GM18519 (cell line): ENCODE results near the gene ZMYND11.

Source experiments
- ATAC-seq: cut with Tn5 transposase; IDR thresholded peaks from one replicate; pipeline ENCODE4 v1.9.1; 2021; ENCODE audit warnings: mild to moderate bottlenecking, moderate library complexity; ENCODE audit not compliant: unreplicated experiment, low FRiP score

ZMYND11 gene

DNA sequence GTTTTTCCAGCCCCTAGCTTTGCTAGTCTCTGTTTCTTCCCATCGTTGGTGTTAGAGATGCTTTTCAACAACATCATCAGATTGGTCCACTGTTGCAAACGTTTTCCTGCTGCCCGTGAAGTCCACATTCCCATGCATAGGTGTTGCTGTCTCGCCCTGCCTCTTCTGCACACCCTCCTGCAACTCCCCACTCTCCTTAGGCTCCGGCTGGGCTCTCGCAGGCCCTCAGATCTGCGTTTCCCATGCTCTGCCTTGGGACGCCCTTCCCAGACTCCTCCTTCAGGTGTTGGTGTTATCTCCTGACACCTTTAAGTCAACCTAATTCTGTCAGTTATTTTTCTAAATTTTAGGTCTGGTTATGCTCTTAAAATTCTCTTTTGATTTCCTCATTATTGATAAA, 55.0 kb downstream of the ZMYND11 start:
- ATAC-seq: no peak

DNA sequence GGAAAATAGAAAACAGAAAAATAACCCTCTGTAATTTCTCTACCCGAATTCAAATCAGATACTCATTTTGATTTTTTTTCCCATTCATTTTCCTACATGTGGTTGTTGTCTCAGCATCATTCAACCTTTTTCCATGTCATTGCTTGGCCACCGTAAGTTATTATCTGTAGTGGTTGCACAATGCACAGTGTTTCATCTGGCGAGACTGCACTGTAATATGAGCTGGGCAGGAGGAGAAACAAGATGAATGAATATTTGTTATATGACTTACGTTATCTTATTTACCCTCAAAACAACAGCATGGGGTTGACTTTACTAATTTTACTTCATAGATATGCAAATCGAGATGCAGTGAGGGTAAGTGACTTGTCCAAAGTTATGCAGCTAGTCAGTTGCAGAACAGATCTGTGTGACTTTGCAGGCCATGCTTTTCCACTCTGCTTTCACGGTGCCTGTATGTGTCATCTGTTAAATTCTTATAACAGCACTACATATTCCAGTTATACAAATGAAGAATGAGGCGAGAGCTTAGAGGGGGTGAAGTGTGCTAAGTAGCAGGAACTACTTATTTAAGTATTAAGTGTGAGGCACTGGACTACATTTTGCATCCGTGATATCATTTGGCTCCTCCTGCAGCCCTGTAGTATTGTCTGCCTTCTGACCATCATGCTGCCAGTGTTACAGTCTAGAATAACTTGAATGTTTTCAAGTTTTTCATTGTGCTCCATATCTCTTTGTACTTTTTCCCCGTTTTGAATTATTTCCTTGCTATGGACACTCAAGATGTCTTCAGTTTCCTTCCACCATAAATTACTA, 56.7 kb downstream of the ZMYND11 start:
- ATAC-seq: no peak

- ATAC-seq: no peak
Observed at GRCh38 chr10:194281-194680, 59.0 kb downstream of the ZMYND11 start.

DNA sequence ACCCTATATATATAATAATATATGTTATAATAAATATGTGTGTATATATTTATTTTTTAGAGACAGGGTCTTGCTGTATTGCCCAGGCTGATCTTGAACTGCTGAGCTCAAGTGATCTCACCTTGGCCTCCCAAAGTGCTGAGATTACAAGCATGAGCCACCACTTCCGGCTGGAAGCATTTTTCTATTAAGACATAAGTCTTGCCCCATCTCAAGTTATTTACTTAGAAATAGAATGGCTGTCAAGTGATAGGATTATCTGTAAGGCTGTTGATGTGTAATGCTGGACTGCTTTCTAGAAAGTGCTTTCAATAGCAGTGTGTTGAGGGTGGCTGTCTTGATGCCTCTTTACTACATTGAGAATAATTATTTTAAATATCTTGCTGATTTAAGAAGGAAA, 65.2 kb downstream of the ZMYND11 start:
- no peak for ATAC-seq

- no peak for ATAC-seq
Observed at GRCh38 chr10:201328-201771, 66.1 kb downstream of the ZMYND11 start.

DNA sequence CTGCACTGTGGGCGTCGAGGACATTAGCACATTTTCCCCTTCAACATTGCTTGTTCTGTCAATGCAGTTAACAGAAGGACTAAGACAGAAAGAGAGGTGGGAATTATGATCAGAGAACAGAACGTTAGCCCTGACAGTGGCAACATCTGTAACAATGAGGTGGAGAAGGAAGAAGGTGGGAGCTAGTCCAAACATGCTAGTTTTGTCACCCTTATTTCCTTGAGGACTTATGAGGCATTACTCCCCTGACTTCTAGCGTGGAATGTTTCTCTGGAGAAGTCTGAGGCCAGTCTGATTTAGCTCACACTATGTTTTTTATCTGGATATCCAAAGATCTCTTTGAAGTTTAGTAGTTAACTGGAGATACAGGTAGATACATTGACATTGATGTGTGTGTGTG, 73.4 kb downstream of the ZMYND11 start:
- no peak for ATAC-seq

DNA sequence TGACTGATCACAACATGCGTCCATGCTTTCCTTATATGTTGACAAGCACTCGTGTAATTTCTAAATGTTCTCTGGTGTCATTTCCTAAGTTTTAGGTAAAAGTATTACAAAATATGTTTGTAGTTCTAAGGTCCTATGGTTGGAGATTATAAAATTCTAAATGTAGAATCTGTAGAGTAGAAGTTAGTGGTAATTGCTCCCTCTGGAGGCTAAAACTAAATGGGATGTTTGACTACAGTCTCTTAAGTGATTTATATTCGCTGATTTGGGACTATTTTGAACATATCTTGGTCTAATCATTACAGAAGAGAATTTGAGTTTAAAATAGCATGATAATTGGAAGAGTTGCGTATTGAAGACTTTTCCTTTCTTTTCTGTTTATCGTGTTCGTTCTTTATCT, 74.1 kb downstream of the ZMYND11 start:
- ATAC-seq: no peak

DNA sequence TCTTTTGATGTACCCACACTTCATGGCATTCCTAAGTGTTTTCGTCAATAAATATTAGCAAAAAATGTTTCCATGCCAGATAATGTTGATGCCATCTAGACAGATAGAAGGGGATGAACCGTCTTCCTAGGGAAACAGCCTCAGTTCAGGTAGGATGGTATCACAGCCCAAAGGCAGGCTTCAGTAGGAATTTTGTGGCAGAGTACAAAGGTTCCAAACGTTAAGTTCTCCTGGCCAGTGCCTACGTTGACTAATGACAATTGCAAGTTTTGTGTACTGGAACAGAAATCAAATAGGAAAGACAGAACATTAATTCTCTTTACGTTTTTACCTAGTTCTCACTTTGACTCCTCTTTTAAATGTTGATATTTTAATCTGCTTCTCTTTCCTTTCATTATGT, 75.0 kb downstream of the ZMYND11 start:
- no peak for ATAC-seq

DNA sequence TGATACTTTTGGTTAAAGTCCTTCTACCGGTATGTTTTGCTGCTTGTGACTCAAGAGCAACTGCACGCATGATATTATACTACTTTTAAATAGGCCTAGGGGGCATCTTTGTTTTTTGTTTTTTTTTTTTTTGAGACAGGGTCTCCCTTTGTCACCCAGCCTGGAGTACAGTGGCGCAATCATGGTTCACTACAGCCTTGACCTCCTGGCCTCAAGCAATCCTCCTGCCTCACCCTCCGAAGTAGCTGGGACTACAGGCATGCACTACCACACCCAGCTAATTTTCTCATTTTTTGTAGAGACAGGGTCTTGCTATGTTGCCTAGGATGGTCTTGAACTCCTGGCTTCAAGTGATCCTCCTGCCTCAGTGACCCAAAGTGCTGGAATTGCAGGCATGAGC, 80.2 kb downstream of the ZMYND11 start:
- no peak for ATAC-seq

GRCh38 chr10:218798-219197, 83.5 kb downstream of the ZMYND11 start:
- ATAC-seq: no peak

GRCh38 chr10:219731-220472, 84.6 kb downstream of the ZMYND11 start:
- no peak for ATAC-seq

DNA sequence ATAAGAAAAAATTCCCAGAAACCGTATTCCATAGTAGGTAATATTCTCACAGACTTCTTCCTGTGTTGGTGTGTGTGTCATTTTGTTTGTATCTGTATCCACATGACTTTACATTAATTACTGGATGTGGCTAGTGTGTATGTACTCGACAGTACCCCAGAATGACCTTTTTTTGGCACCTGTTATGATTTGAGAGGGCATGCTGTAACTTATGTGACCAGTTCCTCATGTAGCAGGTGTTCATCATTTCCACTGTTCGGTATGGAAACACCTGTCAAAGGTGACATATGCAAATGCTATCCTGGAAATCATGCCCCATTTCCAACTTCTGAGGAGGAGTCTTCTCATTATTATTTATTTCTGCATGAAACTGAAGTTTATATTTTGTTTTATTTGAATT, 89.3 kb downstream of the ZMYND11 start:
- no peak for ATAC-seq

DNA sequence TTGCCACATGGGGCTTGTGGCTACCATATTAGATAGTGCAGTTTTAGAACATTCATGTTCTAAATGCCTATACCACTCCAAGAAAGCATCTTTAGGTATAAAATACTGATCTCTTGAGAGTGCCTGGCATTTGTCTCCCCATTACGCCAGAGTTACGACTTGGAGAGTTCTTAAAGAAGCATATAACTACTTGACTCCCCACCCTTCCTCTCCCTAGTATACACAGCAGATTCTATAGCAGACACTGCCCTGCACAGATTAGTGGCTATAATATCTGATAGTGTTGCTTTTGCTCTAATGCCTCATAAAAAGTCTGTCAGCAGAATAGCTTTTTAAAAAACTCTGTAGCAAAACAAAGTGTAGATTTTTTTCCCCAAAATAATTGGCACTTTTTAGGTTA, 90.8 kb downstream of the ZMYND11 start:
- no peak for ATAC-seq

GRCh38 chr10:227014-227413, 91.8 kb downstream of the ZMYND11 start:
- no peak for ATAC-seq

DNA sequence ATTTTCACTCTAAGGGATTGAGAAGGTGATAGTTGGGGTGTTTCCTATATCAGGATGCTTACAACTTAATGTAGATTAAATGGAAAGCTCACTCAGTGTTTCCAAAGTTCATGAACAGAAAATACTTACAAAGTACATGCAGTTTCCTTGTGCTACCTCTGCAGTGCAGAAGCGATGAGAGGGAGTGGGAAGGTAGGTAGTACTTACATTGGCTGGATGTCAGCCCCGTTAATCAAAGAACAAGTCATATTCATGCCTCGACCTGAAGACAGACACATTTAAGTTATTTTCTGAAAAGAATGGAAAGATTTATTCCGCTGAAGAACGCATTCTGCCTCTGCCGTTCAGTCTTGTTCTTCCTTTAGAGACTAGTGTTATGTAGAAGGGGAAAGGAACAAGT, 93.1 kb downstream of the ZMYND11 start:
- no peak for ATAC-seq

DNA sequence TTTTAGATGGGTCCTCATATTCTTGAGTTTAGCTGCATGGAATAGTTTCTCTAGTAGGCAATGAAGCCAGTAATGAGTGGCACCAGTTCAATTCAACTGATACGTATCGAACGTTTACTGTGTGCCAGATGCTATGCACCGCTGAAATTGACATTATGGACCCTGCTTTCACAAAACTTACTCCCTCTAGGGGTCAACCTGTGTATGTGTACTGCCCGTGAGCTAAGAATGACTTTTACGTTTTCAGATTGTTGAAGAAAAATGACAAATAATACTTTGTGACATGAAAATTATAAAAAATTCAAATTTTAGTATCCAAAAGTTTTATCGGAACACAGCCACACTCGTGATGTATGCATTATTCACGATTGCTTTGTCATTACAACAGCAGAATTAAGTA, 95.5 kb downstream of the ZMYND11 start:
- ATAC-seq: no peak

- ATAC-seq: no peak
Observed at GRCh38 chr10:232061-232460, 96.8 kb downstream of the ZMYND11 start.

- ATAC-seq: no peak
Observed at GRCh38 chr10:232878-233277, 97.6 kb downstream of the ZMYND11 start.

- ATAC-seq: no peak
Observed at GRCh38 chr10:234708-235406, 99.6 kb downstream of the ZMYND11 start.

GRCh38 chr10:235915-236314, 100.7 kb downstream of the ZMYND11 start:
- no peak for ATAC-seq

GRCh38 chr10:239109-239508, 103.9 kb downstream of the ZMYND11 start:
- no peak for ATAC-seq
